ENCODE results near the gene CKS1B.

DNA sequence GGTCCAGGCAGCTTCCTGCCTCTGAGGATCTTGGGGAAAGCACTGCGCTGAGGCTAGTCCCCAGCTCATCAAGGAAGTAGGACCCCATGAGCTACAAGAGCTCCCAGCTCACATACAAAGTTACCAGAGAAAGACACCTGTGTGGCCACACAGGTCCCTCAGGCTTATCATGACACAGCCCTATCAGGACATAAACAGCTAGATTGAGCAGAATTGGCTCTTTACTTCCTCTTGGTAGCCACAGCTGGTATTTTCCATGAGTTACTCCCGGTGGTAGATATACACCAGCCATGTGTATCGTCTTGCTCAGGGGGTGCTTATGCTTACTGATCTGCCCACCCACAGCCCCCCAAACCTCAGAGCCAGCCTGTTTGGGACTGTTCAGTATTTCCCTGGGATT, 20.1 kb downstream of the CKS1B start:
- TF ChIP-seq, protein P1, sequence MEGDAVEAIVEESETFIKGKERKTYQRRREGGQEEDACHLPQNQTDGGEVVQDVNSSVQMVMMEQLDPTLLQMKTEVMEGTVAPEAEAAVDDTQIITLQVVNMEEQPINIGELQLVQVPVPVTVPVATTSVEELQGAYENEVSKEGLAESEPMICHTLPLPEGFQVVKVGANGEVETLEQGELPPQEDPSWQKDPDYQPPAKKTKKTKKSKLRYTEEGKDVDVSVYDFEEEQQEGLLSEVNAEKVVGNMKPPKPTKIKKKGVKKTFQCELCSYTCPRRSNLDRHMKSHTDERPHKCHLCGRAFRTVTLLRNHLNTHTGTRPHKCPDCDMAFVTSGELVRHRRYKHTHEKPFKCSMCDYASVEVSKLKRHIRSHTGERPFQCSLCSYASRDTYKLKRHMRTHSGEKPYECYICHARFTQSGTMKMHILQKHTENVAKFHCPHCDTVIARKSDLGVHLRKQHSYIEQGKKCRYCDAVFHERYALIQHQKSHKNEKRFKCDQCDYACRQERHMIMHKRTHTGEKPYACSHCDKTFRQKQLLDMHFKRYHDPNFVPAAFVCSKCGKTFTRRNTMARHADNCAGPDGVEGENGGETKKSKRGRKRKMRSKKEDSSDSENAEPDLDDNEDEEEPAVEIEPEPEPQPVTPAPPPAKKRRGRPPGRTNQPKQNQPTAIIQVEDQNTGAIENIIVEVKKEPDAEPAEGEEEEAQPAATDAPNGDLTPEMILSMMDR (IDR thresholded peaks at IDR 0.05): no peak
- no peak for TF ChIP-seq EZH2 (IDR thresholded peaks at IDR 0.05; ENCODE audit: borderline replicate concordance, insufficient read depth, low read depth, low read length, poor library complexity, severe bottlenecking)

Measured in B cell (primary cell).